GM12878 (cell line): Measurements from ENCODE around the gene CSNK1G3. TPM values are rescaled to one million over a fixed set of nuclear protein-coding genes. Genes with fewer than 3 reads are reported as not detected.

Experiments used
- ATAC-seq: fragments of 200-7000 bp; cut with Tn5 transposase; 3 replicates; pipeline ENCODE4 v1.9.1; 2020; ENCODE audit warnings: mild to moderate bottlenecking, moderate library complexity
- BruUV-seq: library from RNA; stranded (reverse); fragments of 400-500 nt; replicated peaks from 2 replicates; lab custom pipeline; 2021; lab: Mats Ljungman, UMichigan
- CTCF ChIA-PET: fragments of 300-600 bp; sonication (Branson Sonifier 250); formaldehyde crosslinking; extraction: SDS; loops from one replicate; lab custom pipeline; 2021; ENCODE audit warnings: inconsistent platforms; lab: Yijun Ruan, JAX
- POLR2A ChIA-PET: fragments of 350-600 bp; formaldehyde crosslinking; extraction: SDS; loops from one replicate; lab custom pipeline; 2021; ENCODE audit warnings: inconsistent platforms; lab: Charles Lee
- RAD21 ChIA-PET: fragments of 300-600 bp; sonication (Branson Sonifier 250); formaldehyde crosslinking; loops from one replicate; lab custom pipeline; 2023; ENCODE audit warnings: antibody characterized with exemption; ENCODE audit not compliant: unreplicated experiment; lab: Charles Lee
- SMC1A ChIA-PET: fragments of 300-600 bp; sonication (Branson Sonifier 250); formaldehyde crosslinking; loops from one replicate; lab custom pipeline; 2023; ENCODE audit not compliant: unreplicated experiment, uncharacterized antibody; lab: Charles Lee
- DNase-seq: peaks from one replicate; pipeline ENCODE4 v3.0.0-alpha.2; 2011; ENCODE audit warnings: low read depth, low spot score
- FAIRE-seq: peaks from 3 replicates; lab custom pipeline; 2011; peaks lifted over from hg19 to GRCh38; lab: Jason Lieb, UNC
- H2AFZ ChIP-seq: 2 replicates; pipeline ENCODE4 v1.6.0; 2011; ENCODE audit warnings: low read depth, low read length, control low read depth; ENCODE audit not compliant: control insufficient read depth
- H3K27ac ChIP-seq: 2 replicates; pipeline ENCODE4 v1.5.1; 2011; ENCODE audit warnings: control low read depth; ENCODE audit not compliant: control insufficient read depth, insufficient read depth
- H3K27me3 ChIP-seq, 2 experiments: replicated peaks in 1 of 2; 2 replicates each; pipeline versions ENCODE4 v1.6.0 to v1.6.1; 2011; ENCODE audit warnings: low read length in 1 of 2; ENCODE audit not compliant: control insufficient read depth in 2 of 2, insufficient read depth in 2 of 2
- H3K36me3 ChIP-seq, 2 experiments: 2 replicates each; pipeline ENCODE4 v1.5.1; 2011; ENCODE audit warnings: low read length in 1 of 2; ENCODE audit not compliant: control insufficient read depth in 2 of 2, insufficient read depth in 2 of 2
- H3K4me1 ChIP-seq: 2 replicates; pipeline ENCODE4 v1.6.1; 2011; ENCODE audit warnings: mild to moderate bottlenecking, low read length, moderate library complexity, mixed read lengths; ENCODE audit not compliant: control insufficient read depth, insufficient read depth
- H3K4me2 ChIP-seq: 2 replicates; pipeline ENCODE4 v1.6.0; 2011; ENCODE audit warnings: control low read depth; ENCODE audit not compliant: control insufficient read depth, insufficient read depth
- H3K4me3 ChIP-seq: fragments of 200-600 bp; sonication (generic); 2 replicates; pipeline ENCODE4 v1.5.1; 2016
- H3K79me2 ChIP-seq: 2 replicates; pipeline ENCODE4 v1.6.0; 2011; ENCODE audit warnings: low read length; ENCODE audit not compliant: control insufficient read depth, insufficient read depth
- H3K9ac ChIP-seq: 2 replicates; pipeline ENCODE4 v1.8.0; 2011; ENCODE audit warnings: low read length, control low read depth, mixed read lengths; ENCODE audit not compliant: control insufficient read depth, insufficient read depth
- H3K9me3 ChIP-seq: replicated peaks from 3 replicates; pipeline ENCODE4 v1.5.1; 2011; ENCODE audit warnings: mild to moderate bottlenecking, low read length; ENCODE audit not compliant: control insufficient read depth, insufficient read depth
- H4K20me1 ChIP-seq: 2 replicates; pipeline ENCODE4 v1.6.0; 2011; ENCODE audit not compliant: control insufficient read depth, insufficient read depth
- CREM ChIP-seq: IDR thresholded peaks from 2 replicates; pipeline ENCODE4 v1.6.1; 2014; ENCODE audit warnings: antibody characterized with exemption, low read depth
- EED ChIP-seq: sonication (generic); IDR thresholded peaks from 2 replicates; pipeline ENCODE4 v1.6.1; 2016; ENCODE audit warnings: antibody characterized with exemption, low read depth
- EGR1 ChIP-seq, 2 experiments: IDR thresholded peaks; 1 replicate in 1 of 2; 2 replicates in 1 of 2; pipeline ENCODE4 v1.6.1; 2011 to 2012; ENCODE audit warnings: low read depth in 2 of 2, low read length in 2 of 2, borderline replicate concordance in 1 of 2, mild to moderate bottlenecking in 1 of 2, moderate library complexity in 1 of 2
- IKZF2 ChIP-seq, 2 experiments: fragments of 450-650 bp; IDR thresholded peaks; 2 replicates each; pipeline ENCODE4 v1.6.1; 2017; ENCODE audit warnings: mild to moderate bottlenecking in 2 of 2, moderate library complexity in 2 of 2
- KDM1A ChIP-seq: fragments of 200-600 bp; sonication (generic); IDR thresholded peaks from 2 replicates; pipeline ENCODE4 v1.6.1; 2016; ENCODE audit warnings: borderline replicate concordance
- MTA3 ChIP-seq: IDR thresholded peaks from 2 replicates; pipeline ENCODE4 v1.6.1; 2012; ENCODE audit warnings: low read length, inconsistent platforms, borderline replicate concordance
- NRF1 ChIP-seq: conservative IDR thresholded peaks from 2 replicates; pipeline ENCODE4 v1.6.1; 2011; ENCODE audit warnings: mild to moderate bottlenecking, low read depth, low read length, improper control_type of control experiment
- PAX8 ChIP-seq: fragments of 450-650 bp; IDR thresholded peaks from 2 replicates; pipeline ENCODE4 v1.6.1; 2017; ENCODE audit warnings: mild to moderate bottlenecking, moderate library complexity
- POU2F2 ChIP-seq: IDR thresholded peaks from 3 replicates; pipeline ENCODE4 v1.6.1; 2011; ENCODE audit warnings: low read depth, mild to moderate bottlenecking, low read length, borderline replicate concordance
- TAF1 ChIP-seq: IDR thresholded peaks from 2 replicates; pipeline ENCODE4 v1.6.1; 2011; ENCODE audit warnings: mild to moderate bottlenecking, low read depth, low read length, borderline replicate concordance
- TCF7 ChIP-seq: IDR thresholded peaks from 2 replicates; pipeline ENCODE4 v1.6.1; 2014; ENCODE audit warnings: antibody characterized with exemption, borderline replicate concordance
- ZNF384 ChIP-seq: IDR thresholded peaks from 2 replicates; pipeline ENCODE4 v1.6.1; 2012; ENCODE audit warnings: low read depth, mild to moderate bottlenecking, low read length, improper control_type of control experiment, borderline replicate concordance
- WGBS: methylation state at CpG from one replicate; pipeline ENCODE4 v1.1.6; 2016; ENCODE audit warnings: low lambda C conversion rate; ENCODE audit not compliant: insufficient replicate concordance, insufficient coverage; ENCODE audit errors: missing lambda C conversion rate; 5-methylcytosine and 5-hydroxymethylcytosine counted together
- in situ Hi-C: fragments of 300-500 bp; cut with MboI; formaldehyde crosslinking; loops from 9 replicates; pipeline ENCODE4 v1.14.3; 2018; ENCODE audit warnings: mixed read lengths
- intact Hi-C: fragments of 100-400 bp; cut with micrococcal nuclease; formaldehyde crosslinking; loops from one replicate; pipeline ENCODE4 v1.14.2; 2022; ENCODE audit not compliant: unreplicated experiment
- polyA plus RNA-seq, 11 experiments: library from polyadenylated mRNA; depleted of rRNA in 4 of 11; unstranded in 6 of 11; stranded (reverse) in 5 of 11; fragments of >200 nt; fragmentation: Nextera tagmentation in 4 of 11; fragmentation: Illumina TruSeq in 1 of 11; extraction: Ambion mirVana in 4 of 11; extraction: Trizol in 1 of 11; gene quantifications; 1 replicate in 1 of 11; 2 replicates in 10 of 11; pipeline versions ENCODE4 v1.2.1 to v1.2.3, GENCODE V29; 2011 to 2016; ENCODE audit warnings: inconsistent platforms in 2 of 11, missing spikeins in 2 of 11, low read depth in 1 of 11
- total RNA-seq, 4 experiments: library from RNA; depleted of rRNA in 3 of 4; stranded (reverse); fragments of >200 nt in 3 of 4; fragmentation: Illumina TruSeq in 1 of 4; extraction: Trizol in 1 of 4; gene quantifications; 2 replicates each; pipeline versions ENCODE4 v1.2.1 to v1.2.3, GENCODE V29; 2013 to 2021
- TF ChIP-seq, protein P1 (sequence below): fragments of 450-650 bp; IDR thresholded peaks from 2 replicates; pipeline ENCODE4 v1.6.1; 2014; ENCODE audit warnings: mild to moderate bottlenecking
- TF ChIP-seq, protein P2 (sequence below): fragments of 450-650 bp; formaldehyde crosslinking; IDR thresholded peaks from 2 replicates; pipeline ENCODE4 v1.5.0; 2022; ENCODE audit warnings: mild to moderate bottlenecking, missing genetic modification characterization
- TF ChIP-seq, protein P3 (sequence below): IDR thresholded peaks from 2 replicates; pipeline ENCODE4 v1.6.1; 2011; ENCODE audit warnings: borderline replicate concordance, low read depth, mild to moderate bottlenecking, moderate library complexity, low read length; ENCODE audit not compliant: insufficient read depth, poor library complexity, severe bottlenecking
- TF ChIP-seq, protein P4 (sequence below): fragments of 450-650 bp; IDR thresholded peaks from 2 replicates; pipeline ENCODE4 v1.6.1; 2017; ENCODE audit warnings: low read depth, mild to moderate bottlenecking, moderate library complexity

Gene CSNK1G3
- total and polyA plus RNA-seq, 10 of the 15 experiments (the other 5 are each of a cell fraction or from before 2014, with no cell fraction given) = 7.4 to 24.1 (median 17.9) TPM

DNA sequence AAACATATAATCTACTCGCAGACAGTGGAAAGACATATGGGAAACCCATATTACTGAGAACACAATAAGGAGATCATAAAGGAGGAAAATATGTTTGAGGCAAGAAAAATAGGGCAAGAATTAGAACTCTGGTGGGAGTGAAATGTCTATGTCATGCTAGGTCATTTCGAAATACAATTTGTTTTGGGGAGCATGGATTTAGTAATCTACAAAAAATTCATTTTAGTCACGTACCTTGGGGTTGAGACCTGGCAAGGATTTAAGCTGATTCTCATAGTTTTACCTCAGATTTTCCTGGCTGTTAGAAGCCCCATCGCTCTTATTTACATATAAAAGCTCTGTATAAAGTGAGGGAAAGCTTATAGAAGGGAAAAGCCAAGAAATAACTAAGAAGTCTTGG, 11.5 kb upstream of the CSNK1G3 start:
- H4K20me1 ChIP-seq = no peaks in the 10 kb centered on the region
- H3K4me1 ChIP-seq = no peaks in the 10 kb centered on the region
- ChIA-PET POLR2A (no interaction called here), RAD21 (no interaction called here), CTCF (interaction anchor here (1.3 to 1.6 kb wide), 2 partner anchors 10 to 11 kb away, joined by 4 to 6 read pairs; no protein-coding TSS in a partner anchor), SMC1A (no interaction called here)
- no peaks in the 10 kb centered on the region for H3K79me2 ChIP-seq
- no peak overlapping the region for H3K27ac ChIP-seq
- H3K4me2 ChIP-seq = no peak overlapping the region
- no peak for DNase-seq
- FAIRE-seq = no peak
- H2AFZ ChIP-seq = no peak overlapping the region
- BruUV-seq = no TSS peak
- H3K27me3 ChIP-seq = no peaks in the 10 kb centered on the region
- intact Hi-C loops = loop anchor here (5.0 kb wide), 1 partner anchor 38 kb away; no protein-coding TSS in a partner anchor
- no peaks in the 10 kb centered on the region for H3K36me3 ChIP-seq
- H3K9me3 ChIP-seq = no peaks in the 10 kb centered on the region
- no peak overlapping the region for H3K4me3 ChIP-seq
- WGBS = 55% methylated on average over 4 of the region's 4 CpGs
- in situ Hi-C loops = no loop called here
- no peak for ATAC-seq
- TF ChIP-seq, protein P1, sequence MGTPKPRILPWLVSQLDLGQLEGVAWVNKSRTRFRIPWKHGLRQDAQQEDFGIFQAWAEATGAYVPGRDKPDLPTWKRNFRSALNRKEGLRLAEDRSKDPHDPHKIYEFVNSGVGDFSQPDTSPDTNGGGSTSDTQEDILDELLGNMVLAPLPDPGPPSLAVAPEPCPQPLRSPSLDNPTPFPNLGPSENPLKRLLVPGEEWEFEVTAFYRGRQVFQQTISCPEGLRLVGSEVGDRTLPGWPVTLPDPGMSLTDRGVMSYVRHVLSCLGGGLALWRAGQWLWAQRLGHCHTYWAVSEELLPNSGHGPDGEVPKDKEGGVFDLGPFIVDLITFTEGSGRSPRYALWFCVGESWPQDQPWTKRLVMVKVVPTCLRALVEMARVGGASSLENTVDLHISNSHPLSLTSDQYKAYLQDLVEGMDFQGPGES = no peak
- TF ChIP-seq TAF1 (no peak), EGR1 (IDR thresholded peaks at IDR 0.05; ENCODE audit: borderline replicate concordance in 1 of 2, low read depth in 2 of 2, low read length in 2 of 2) (no peak), MTA3 (no peak), ZNF384 (no peak), KDM1A (no peak), IKZF2 (IDR thresholded peaks at IDR 0.05) (no peak), POU2F2 (no peak), PAX8 (no peak), NRF1 (no peak), TCF7 (no peak), CREM (no peak), EED (no peak)
- TF ChIP-seq, protein P2, sequence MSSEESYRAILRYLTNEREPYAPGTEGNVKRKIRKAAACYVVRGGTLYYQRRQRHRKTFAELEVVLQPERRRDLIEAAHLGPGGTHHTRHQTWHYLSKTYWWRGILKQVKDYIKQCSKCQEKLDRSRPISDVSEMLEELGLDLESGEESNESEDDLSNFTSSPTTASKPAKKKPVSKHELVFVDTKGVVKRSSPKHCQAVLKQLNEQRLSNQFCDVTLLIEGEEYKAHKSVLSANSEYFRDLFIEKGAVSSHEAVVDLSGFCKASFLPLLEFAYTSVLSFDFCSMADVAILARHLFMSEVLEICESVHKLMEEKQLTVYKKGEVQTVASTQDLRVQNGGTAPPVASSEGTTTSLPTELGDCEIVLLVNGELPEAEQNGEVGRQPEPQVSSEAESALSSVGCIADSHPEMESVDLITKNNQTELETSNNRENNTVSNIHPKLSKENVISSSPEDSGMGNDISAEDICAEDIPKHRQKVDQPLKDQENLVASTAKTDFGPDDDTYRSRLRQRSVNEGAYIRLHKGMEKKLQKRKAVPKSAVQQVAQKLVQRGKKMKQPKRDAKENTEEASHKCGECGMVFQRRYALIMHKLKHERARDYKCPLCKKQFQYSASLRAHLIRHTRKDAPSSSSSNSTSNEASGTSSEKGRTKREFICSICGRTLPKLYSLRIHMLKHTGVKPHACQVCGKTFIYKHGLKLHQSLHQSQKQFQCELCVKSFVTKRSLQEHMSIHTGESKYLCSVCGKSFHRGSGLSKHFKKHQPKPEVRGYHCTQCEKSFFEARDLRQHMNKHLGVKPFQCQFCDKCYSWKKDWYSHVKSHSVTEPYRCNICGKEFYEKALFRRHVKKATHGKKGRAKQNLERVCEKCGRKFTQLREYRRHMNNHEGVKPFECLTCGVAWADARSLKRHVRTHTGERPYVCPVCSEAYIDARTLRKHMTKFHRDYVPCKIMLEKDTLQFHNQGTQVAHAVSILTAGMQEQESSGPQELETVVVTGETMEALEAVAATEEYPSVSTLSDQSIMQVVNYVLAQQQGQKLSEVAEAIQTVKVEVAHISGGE (CRISPR knock-in tag) = no peak
- TF ChIP-seq, protein P3, sequence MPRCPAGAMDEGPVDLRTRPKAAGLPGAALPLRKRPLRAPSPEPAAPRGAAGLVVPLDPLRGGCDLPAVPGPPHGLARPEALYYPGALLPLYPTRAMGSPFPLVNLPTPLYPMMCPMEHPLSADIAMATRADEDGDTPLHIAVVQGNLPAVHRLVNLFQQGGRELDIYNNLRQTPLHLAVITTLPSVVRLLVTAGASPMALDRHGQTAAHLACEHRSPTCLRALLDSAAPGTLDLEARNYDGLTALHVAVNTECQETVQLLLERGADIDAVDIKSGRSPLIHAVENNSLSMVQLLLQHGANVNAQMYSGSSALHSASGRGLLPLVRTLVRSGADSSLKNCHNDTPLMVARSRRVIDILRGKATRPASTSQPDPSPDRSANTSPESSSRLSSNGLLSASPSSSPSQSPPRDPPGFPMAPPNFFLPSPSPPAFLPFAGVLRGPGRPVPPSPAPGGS = no peak
- TF ChIP-seq, protein P4, sequence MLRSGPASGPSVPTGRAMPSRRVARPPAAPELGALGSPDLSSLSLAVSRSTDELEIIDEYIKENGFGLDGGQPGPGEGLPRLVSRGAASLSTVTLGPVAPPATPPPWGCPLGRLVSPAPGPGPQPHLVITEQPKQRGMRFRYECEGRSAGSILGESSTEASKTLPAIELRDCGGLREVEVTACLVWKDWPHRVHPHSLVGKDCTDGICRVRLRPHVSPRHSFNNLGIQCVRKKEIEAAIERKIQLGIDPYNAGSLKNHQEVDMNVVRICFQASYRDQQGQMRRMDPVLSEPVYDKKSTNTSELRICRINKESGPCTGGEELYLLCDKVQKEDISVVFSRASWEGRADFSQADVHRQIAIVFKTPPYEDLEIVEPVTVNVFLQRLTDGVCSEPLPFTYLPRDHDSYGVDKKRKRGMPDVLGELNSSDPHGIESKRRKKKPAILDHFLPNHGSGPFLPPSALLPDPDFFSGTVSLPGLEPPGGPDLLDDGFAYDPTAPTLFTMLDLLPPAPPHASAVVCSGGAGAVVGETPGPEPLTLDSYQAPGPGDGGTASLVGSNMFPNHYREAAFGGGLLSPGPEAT = no peak
- H3K9ac ChIP-seq = no peak overlapping the region
